Central memory CD4-positive, alpha-beta T cell (primary cell): ENCODE data around the gene ERLIN1.

Experiments used
- DNase-seq: peaks from one replicate; pipeline ENCODE4 v3.0.0; 2022
- total RNA-seq, 3 experiments: gene quantifications; one replicate each; lab custom pipeline; 2026; lab: John Stamatoyannopoulos, UW

ERLIN1 gene
- total RNA-seq: 9.8 to 37.2 (median 19.9) reads per million in 3 experiments

DNA sequence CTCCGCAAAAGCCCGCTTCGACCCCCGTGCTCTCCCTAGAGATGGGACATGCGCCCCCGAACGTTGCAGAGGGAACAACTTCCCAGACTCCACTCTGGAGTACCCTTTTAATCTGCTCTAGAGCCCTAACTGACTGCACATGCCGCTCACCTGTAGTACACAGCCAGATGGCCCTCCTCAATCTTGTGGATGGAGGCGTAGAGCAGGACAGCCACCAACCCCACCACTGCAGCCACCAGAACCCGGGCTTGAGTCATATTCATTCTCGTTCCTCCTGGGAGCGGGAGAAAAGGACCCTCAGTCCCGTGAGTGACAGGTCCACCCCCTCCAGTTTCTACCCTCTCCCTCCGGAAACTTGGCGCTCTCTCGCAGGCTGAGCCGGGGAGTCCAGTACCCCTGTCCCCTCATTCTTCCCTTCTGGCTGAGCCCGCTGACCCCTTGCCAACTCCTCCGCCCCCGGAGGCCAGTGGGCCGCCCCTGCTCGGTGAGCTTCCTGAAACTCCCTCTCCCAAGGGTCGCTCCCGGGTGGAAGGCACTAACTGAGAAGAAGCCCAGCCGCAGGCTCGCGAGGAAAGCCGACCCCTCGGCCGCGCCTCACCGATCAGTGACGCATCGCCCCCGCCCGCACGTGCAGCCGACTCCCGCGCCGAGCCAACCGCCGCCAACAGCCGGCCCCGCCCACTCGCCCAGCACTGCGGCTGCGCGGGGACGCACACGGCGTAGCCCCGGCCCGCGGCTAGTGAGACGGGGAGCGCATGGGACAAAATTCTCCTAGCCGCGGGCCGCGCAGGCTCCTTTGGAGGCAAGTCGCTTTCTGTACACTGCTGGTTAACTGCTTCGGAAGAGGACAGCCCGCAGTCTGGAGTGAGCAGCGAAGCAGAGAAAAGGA is at the start of gene ERLIN1:
ERLIN1 (minus strand) TSS at position 666 of the 889 bp plus-strand sequence; CDS start at position 263, 403 bp downstream.
- DNase-seq: peak; percentile 91

DNA sequence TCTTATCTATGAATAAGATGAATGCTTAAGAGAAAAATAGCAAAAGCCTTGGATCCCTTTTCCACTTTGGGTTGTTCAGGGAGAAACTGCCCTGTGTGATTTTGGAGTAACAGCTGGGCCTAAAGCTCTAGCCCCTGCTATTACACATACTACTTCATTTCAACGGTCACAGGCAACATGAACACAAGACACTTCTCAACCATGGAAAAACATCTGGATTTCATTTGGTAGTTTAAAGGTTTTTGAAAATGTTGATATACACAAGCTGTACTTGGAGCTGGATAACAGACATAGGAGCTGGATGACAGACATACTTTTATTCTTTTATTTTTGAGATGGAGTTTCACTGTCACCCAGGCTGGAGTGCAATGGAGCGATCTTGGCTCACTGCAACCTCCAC is 46.3 kb upstream of the ERLIN1 start:
- DNase-seq: no peak

DNA sequence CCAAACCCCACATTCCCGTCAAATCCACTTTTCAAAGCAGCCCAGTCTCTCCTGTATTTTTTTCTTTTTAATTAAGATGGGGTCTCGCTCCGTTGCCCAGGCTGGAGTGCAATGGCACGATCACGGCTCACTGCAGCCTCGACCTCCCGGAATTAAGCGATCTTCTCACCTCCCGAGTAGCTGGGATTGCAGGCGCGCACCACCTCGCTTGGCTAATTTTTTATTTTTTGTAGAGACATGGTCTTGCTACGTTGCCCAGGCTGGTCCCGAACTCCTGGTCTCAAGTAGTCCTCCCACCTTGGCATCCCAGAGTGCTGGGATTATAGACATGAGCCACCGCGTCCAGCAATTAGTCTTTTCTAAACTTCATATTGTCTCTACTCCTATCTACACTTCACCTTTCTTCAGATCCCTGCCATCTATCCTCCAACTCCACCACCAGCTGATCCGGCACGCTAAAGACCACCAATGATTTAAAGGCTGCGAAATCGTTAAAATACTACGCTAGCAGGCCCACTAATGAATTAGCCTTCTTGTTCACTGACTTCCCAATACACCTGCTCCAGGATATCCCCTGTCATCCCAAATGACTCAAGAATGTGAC is 44.1 kb upstream of the ERLIN1 start:
- DNase-seq: no peak

DNA sequence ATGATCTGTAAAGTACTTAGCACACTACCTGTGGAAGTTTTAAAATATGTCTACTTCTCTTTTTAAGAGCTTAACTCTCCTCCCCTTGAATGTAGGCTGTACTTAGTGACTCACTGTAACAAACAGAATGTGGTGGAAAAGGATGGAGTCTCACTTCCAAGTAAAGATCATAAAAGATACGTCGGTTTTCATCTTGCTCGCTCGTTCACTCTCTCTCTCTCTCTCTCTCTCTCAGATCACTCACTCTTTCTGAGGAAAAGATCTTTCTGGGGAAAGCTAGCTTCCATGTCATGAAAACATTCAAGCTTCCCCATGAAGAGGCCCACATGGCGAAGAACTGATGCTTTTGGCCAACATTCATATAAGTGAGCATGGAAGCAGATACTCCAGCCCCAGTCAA is 38.0 kb upstream of the ERLIN1 start:
- no peak for DNase-seq

DNA sequence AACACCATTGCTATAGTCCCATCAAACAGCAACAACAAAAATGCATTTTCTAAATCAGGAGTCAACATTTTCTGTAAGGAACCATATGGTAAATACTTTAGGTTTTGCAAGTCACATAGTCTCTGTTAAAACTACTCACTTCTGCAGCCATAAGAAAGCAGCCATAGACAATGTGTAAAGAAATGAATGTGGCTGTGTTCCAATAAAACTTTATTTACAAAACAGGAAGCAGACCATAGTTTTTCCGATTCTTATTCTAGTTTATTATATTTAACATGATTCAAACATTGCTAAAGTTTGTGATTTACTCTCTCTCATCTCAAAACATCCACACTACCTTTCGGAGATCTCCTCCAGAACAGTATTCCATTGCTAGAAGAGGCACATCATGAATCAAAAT is 36.7 kb upstream of the ERLIN1 start:
- no peak for DNase-seq

DNA sequence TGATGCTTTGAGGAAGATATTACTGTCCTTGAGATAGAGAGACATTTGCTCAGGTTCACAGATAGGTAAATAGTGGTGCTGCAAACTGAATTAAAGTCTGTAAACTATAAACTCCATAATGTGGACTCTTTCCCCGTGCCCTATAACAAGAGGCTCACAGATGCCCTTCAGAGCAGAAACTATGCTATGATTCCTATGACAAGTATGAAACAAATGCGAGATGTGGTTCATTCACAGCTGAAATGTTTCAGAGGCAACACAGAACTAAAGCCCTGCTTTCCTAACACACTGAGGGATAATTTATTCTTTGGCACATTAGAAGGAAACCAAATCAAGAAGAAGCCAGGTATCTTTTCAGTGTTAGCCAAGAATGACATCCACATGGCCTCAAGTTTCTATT is 30.2 kb upstream of the ERLIN1 start:
- DNase-seq: no peak

DNA sequence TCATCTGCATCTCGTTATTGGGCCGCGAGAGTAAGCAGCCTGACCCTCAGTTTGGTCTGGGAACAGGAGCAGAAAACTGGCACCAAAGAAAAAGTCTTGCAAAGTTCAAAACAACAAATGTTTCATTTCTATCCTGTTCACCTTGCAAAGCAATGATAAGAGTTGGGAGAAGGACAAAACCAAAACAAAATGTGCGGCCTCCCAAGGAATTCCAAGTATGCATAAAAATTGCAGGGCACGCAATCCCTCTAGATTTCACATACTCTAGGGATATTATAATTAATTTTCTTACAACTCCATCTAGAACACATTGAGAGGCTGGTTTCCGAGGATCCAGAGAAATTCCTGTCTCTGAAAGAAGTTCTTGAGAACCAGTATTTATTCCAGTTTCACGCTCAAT is 23.5 kb upstream of the ERLIN1 start:
- no peak for DNase-seq

DNA sequence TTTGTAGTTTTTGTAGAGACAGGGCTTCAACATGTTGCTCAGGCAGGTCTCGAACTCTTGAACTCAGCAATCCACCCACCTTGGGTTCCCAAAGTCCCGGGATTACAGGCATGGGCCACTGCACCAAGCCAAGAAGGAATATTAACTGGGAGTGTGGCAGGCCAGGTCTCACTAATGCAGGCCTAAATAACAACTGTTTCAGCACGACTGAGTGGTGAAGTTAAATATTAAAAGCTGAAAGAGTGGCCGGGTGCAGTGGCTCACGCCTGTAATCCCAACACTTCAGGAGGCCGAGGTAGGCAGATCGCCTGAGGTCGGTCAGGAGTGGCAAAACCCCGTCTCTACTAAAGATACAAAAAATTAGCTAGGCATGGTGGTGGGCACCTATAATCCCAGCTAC is 22.4 kb upstream of the ERLIN1 start:
- no peak for DNase-seq

DNA sequence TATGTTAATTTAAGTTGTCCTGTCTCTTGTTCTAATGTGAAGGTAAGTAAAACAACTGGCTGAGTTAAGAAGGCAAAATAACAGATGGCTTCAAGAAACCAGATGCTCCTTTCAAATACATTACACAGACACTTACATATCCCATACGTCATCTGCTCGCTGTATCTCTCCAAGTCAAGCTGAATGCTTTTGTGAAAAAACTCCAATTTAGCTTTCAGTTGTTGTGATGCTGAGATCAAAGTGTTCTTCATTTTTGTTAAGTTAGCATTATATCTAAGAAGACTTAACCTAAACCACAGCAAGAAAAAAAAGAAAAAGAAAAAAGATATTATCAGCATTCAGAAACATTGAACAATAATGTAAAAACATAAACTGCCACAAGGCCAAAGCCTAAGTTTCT is 18.5 kb upstream of the ERLIN1 start:
- DNase-seq: peak; percentile 40

DNA sequence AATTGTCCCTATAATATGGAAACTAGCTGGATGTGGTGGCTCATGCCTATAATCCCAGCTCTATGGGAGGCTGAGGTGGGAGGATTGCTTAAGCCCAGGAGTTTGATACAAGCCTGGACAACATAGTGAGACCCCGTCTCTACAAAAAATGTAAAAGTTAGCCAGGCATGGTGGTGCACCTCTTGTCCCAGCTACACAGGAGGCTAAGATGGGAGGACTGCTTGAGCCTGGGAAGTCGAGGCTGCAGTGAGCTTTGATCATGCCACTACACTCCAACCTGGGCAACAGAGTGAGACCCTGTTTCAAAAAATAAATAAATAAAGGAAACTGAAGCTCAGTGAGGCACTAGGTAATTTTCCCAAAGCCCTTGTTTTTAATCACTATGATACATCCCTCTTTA is 15.7 kb upstream of the ERLIN1 start:
- no peak for DNase-seq

DNA sequence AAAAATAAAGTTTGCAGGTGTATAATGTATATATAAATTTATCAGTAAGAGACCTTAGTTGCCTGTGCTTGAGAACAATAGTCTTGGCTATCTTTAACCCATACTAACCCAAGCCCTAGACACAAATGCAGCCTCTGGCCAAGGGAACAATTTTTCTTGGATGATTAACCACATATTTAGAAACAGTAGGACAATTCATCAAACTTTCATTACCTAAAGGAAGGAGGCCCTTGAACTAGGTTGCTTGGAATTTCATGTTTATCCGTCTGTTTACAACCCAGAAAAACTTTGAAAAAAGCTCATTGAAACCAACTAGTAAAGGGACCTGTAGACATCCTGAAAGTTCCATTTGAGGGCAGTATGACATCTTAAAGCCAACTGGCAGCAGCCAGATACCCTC is 8.9 kb upstream of the ERLIN1 start:
- DNase-seq: no peak

DNA sequence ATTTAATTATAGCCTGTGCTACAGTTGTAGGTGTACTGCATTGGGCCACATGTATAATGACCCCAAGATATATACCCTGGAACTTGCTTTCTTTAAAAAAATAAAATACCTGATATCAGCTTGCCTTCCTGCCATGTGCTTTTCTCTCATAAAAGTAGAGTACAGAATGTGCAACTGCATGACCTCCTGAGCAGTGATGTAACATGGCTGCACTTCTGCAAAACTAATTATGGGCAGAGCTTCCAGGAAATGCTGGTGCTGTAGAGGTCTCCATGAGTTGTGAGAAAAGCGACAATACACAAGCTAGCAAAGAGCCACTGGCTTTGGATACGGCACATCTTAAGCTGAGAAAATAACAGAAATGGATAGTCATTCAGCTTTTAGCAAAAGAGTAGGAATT is 6.5 kb upstream of the ERLIN1 start:
- no peak for DNase-seq

DNA sequence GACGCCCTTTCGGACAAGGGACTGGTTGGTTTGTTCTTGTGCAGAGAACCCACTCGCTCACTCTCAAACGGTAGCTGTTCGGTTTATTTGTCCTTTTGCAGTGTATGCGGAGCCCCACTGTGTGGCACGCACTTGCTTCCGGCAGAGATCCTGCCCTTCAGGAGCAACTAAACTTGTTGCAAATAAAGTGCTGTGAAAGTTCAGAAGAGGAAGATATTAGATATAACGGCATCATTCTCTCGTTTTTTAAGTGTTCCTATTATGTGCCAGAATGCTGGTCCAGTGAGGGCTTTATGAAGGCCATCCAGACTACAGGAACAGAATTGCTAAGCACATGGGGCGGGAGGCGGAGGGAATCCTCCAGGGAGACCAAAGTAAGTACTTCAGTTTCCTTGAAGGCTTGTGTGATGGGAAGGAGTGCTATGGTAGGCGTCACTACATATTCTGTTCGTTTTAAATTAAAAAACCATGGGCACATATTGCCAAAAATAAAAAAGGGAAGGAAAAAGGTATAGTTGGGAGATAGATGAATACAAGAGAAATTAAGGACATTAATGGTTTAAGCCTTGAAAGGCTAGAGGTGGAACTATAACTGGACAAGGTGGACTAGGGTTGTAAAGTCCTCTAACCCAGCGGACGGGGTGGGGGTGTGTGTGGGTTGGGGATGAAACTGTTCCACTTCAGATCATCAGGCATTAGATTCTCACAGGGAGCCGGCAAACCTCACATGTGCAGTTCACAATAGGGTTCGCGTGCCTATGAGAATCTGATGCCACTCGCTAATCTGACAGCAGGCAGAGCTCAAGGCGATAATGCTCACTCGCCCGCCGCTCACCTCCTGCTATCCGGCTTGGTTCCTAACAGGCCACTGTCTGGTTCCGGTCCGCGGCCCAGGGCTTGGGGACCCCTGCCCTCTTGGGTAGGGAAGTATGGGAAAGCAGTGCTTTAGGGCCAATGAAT is 704 bp upstream of the ERLIN1 start:
- no peak for DNase-seq

DNA sequence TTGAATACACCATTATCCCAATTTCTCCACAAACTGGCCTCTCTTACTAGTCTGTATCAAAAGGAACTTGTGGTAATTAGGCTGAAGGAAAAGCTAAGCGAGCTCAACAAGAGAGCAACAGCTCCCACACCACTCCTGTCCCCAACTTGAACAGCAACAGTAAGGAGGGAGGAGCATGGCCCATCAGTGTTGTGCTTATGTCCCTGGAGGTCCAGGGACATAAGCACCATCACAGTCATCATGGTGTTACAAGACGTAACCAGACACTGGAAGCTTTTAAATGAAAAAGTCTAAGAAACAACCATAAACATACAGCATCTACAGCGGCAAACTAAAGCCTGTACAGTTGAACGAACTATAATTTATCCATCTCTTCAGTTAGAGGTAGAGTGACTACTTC is 989 bp downstream of the ERLIN1 start:
- no peak for DNase-seq

DNA sequence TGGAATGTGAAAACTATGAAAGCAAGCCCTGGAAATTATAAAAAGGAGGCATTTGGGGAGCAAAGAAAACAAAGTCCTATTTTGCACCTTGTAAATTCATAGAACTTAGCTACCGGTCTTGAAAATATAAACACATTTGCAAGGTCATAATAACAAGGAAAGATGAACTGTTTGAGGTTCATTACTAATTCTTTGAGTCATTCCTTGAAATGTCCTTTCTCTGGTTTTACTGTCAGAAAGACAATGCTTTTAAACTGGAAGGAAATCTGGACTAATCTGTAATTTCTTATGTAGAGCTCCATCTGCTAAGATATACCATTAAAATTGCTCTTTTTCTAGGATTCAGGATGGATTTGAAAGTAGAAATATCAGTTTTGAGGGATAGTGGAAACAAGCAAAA is 1.4 kb downstream of the ERLIN1 start:
- no peak for DNase-seq

DNA sequence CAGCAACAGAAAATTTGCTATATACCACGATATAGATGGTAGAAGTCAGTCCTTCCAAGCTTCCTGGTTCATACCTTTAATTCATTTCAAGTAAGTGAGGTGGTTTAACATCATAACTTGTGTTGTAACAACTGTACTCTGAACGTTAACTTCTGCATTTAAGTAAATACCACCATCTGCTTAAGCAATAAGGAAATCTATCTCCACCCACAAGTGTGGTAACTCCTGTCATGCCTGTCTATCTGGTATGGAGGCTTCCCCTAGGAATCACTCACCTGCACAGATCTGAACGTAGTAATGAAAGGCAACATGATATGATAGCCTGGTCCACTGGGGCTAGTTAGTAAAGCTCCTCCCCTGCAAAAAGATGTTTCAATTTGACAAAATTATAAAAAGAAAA is 2.3 kb downstream of the ERLIN1 start:
- DNase-seq: no peak

DNA sequence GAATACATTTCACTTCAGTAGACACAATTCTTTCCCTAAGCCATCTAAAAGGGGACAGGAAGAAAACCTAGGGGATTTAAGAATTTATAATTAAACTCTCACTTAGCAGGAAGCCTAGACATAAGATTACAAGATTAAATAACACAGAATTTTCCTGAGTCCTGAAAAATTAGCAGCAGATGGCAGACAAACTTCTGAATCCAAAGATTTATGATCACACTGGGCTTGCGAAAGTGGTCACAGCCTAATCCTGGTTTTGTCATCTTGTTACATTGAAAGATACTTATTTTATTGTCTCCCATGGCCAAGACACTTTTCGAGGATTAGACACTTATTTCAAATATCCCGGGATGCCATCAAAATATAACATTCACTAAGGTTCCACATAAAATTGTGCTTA is 2.9 kb downstream of the ERLIN1 start:
- DNase-seq: no peak

DNA sequence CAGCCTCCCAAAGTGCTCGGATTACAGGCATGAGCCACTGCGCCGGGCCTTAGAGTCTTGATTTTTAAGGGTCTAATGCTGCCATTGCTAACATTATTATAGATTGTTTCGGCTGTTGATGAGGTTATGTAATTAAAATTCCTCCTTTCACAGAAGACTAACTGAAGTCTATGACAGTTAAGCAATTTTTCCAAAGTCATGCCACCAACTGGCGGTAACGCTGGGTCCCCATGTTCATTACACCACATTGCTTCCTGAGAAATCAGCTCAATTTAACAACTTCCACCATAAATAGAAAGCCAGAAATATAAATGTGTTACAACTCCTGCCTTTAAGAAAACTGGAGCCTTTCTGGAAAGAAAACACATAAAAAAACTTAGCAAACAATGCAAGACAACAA is 3.5 kb downstream of the ERLIN1 start:
- no peak for DNase-seq

DNA sequence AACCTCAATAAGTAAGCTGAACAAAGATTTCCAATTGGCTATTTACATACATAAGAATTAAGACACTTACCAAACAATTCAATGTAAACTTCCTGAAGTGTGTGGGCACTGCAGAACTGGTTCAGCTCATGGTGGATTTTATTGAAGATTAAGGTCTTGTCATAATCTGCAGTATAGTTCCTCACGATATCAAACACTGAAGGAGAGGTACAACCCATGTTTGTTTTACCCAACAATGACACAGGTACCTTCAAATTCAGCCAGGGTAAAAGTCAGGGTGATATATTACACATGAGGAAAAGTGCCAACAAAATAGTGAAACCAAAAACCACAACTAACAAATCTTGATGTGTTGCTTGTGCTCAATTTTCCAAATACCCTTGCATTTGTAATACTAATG is 10.0 kb downstream of the ERLIN1 start:
- no peak for DNase-seq

DNA sequence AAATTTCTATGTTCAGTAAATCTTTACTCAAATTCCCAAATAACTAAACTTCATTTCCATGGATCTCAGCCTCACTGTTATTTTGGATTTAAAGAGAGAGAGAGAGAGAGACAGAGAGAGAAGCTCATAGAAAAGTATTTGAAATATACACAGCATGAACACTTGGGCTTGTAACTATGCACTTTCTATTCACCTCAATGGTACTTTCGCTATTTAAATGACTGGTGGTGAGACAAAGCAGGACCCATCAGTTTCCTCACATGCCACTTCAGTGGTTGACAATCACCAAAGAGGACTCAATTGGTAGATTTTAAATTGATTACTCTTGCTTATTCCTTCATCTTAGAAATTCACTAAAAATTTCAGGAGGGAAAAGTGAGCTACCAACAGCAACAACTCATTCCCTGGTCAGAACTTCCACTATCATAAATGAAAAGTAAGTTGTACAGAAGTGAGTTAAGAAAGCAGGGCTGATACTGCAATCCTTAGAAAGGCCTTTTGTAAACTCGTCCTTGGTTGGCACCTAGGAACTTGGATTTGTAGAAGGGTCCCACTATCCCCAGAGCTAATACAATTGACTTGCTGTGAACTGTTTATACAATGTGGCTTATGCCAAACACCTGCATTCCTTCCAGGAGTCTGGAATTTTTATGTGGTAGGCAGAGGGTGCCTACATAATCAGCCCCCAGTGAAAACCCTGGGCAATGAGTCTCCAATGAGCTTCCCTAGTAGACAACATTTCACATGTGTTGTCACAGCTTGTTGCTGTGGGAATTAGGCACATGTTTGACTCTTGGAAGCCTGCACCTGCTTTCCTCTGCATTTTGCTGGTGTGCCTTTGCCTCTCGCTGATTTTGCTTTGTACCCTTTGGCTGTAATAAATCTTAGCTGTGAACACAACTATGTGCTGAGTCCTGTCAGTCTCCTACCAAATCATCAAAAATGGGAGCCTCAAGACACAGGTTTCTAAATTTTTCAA is 10.8 kb downstream of the ERLIN1 start:
- no peak for DNase-seq

DNA sequence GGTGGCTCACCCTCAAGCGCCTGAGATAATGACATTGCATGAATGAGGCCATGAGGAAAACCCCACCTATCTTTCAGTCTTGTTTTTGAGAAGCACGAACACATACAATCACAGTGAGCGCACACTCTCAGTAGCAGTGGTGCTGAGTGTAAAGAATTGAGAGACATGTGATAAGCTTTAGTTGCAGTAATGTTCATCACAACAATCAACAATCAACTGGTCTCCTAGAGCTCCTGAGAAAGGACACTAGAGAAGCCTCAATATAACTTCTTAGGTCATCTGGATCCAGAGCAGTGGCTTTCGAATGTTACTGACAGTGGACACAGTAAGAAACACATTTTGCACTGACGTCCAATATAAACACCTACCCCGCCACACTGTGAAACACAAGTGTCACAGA is 12.8 kb downstream of the ERLIN1 start:
- DNase-seq: no peak

DNA sequence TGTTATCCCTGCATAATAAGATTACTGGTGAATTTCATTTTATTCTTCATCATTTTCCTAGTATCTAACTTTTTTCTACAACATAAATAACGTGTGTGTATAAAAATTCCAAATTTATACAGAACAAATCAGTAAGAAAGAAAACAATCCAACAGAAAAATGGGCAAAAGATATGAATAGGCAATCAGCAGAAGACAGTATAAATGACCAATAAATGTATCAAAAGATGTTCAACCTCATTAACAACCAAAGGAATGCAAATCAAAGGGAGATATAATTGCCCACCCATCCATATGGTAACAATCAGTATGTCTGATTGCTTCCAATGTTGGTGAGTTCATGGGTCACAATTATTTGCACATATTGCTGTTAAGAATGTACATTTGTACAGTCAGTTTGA is 13.5 kb downstream of the ERLIN1 start:
- no peak for DNase-seq
